Heart left ventricle (tissue), 16 donors: ENCODE data around the gene ANKRD13B. TPM values are rescaled to one million over a fixed set of nuclear protein-coding genes. Genes with fewer than 3 reads are reported as not detected.
A peak's percentile ranks its signal among the peaks of the same experiment; 100 is the strongest.

Source experiments
- ATAC-seq, 4 donors: fragments of 200-7000 bp; cut with Tn5 transposase; one replicate each; pipeline ENCODE4 v1.9.1; 2020 to 2022; ENCODE audit warnings: moderate library complexity in 4 of 4, mild to moderate bottlenecking in 3 of 4, moderate number of reproducible peaks in 1 of 4
- DNase-seq, 5 donors: peaks; one replicate each; pipeline ENCODE4 v3.0.0-alpha.2; 2020
- H3K27ac ChIP-seq, 12 donors: fragments of 200-600 bp; sonication (generic) in 4 of 12; one replicate each; pipeline versions ENCODE4 v1.5.0 to v1.8.0; 2016 to 2022; ENCODE audit warnings: mild to moderate bottlenecking in 2 of 12
- H3K27me3 ChIP-seq, 9 donors: fragments of 200-600 bp; sonication (generic) in 2 of 9; one replicate each; pipeline versions ENCODE4 v1.5.1 to v1.8.0; 2016 to 2022; ENCODE audit warnings: mild to moderate bottlenecking in 3 of 9
- H3K36me3 ChIP-seq, 9 donors: fragments of 200-600 bp; sonication (generic) in 2 of 9; one replicate each; pipeline versions ENCODE4 v1.5.0 to v1.8.0; 2018 to 2022; ENCODE audit warnings: mild to moderate bottlenecking in 2 of 9
- H3K4me1 ChIP-seq, 12 donors: fragments of 200-600 bp; sonication (generic) in 4 of 12; one replicate each; pipeline versions ENCODE4 v1.5.0 to v1.8.0; 2016 to 2022; ENCODE audit warnings: mild to moderate bottlenecking in 3 of 12
- H3K4me3 ChIP-seq, 12 donors: fragments of 200-600 bp; sonication (generic) in 4 of 12; one replicate each; pipeline versions ENCODE4 v1.5.0 to v1.8.0; 2017 to 2022; ENCODE audit warnings: mild to moderate bottlenecking in 9 of 12, moderate library complexity in 4 of 12
- H3K9me3 ChIP-seq, 12 donors: fragments of 200-600 bp; sonication (generic) in 4 of 12; one replicate each; pipeline versions ENCODE4 v1.5.0 to v1.8.0; 2016 to 2022; ENCODE audit warnings: mild to moderate bottlenecking in 1 of 12
- POLR2A ChIP-seq, 2 donors: fragments of 450-650 bp; IDR thresholded peaks; one replicate each; pipeline ENCODE4 v1.6.1; 2017; ENCODE audit warnings: antibody characterized with exemption in 2 of 2, mild to moderate bottlenecking in 2 of 2, moderate library complexity in 2 of 2
- WGBS, 4 donors: extraction: QIAGEN DNeasy Blood & Tissue Kit in 2 of 4; methylation state at CpG; one replicate each; pipeline versions ENCODE4 v1.1.5 to v1.1.7; 2013 to 2018; 5-methylcytosine and 5-hydroxymethylcytosine counted together
- intact Hi-C, 10 donors: fragments of 100-400 bp; cut with DNase I; formaldehyde crosslinking; loops; one replicate each; pipeline versions ENCODE4 v1.11.1 to v1.14.2; 2022
- polyA plus RNA-seq, 2 donors: library from polyadenylated mRNA; stranded (reverse); fragments of 200-250 nt; gene quantifications; one replicate each; pipeline ENCODE4 v1.2.3, GENCODE V29; 2013
- total RNA-seq, 9 donors: library from RNA; depleted of rRNA in 2 of 9; stranded (reverse); fragments of >200 nt in 2 of 9; fragmentation: NEBNext Ultra II Directional in 3 of 9; extraction: Animal tissue kit (Norgen Biotek cat#: 25700) in 3 of 9; gene quantifications; one replicate each; pipeline versions ENCODE4 v1.1.0 to v1.2.4, GENCODE V29; 2016 to 2023
- TF ChIP-seq, protein P1 (sequence below), 12 donors: fragments of 200-600 bp; sonication (generic) in 4 of 12; IDR thresholded peaks; one replicate each; pipeline versions ENCODE4 v1.5.0 to v1.8.0; 2018 to 2022; ENCODE audit warnings: antibody characterized with exemption in 12 of 12, mild to moderate bottlenecking in 5 of 12
- donor health status: ischemic (EF 13 %, LVEDD 7.1; RV severe dilation, severe dysfunction).
- donor health status: healthy with polysubstance abuse.
- donor health status: DM: no; HTN: yes; CAD: no.
- donor health status: DM: no; HTN: no; CAD: no.
- donor health status: ischemic (EF 25% LVEDD 6.9; RV normal size, moderate dysfunction).
- donor health status: ischemic (EF 25% LVEDD 5.7; RV mildly dilated, moderate dysfunction).
- donor health status: healthy.
- donor health status: DM: yes; HTN: yes; CAD: no.
- donor health status: ischemic (EF 35%, LVEDD 5.7; RV mildly dilated, moderate dysfunction).
- donor health status: nonischemic (EF 11% LVEDD 7.7; RV severe dilation, severe dysfunction).
- donor health status: DM: yes; HTN: yes; CAD: no.
- donor health status: PGD.
- donor health status: ischemic (EF 29% LVEDD 5.4; RV normal size, mild dysfunction).
- donor health status: nonischemic (EF 23%, LVEDD 6.1; RV moderate dilation, normal function).

Gene ANKRD13B
- total and polyA plus RNA-seq, 11 donors = 4.1 to 12.7 (median 6.1) TPM

- DNase-seq = peak in 3 of 5 donors; percentile 10 to 29 (median 26)
Observed at GRCh38 chr17:29583324-29584248, 9.3 kb upstream of the ANKRD13B start.

DNA sequence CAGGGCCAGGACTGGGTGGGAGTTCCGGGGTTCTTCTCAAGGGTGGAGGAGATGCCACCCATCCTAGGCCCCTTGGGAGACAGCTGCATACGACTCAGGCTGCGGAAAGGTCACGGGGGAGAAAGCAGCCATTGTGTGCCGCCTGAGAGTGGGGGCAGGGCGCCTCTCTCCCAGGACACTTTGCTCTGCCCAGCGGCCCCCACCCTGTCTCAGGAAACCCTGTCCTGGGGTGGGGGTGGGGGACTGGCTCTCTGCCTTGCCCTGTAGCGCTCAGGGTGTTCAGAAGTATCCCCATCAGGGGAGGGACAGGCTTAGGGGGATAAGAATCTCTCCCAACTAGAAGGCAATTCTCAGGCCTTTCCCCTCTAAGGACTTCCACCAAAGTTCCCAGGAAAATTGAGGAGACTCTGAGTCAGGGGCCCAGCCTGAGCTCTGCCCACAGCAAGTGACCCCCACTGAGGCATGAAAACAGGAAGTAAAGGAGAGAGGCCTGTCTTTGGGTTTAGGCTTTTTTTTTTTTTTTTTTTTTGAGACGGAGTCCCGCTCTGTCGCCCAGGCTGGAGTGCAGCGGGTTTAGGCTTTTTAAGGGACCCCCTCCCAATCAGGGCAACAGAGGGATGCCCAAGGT is 8.4 kb upstream of the ANKRD13B start:
- peak in 4 of 5 donors; percentile 45 to 71 (median 60) for DNase-seq
- ATAC-seq = peak; percentile 26 to 60 (median 38)
- Histone ChIP-seq H3K27me3 (no peaks in the 10 kb centered on the region), H3K36me3 (peaks cover 0 to 36% (median 31%) of the 10 kb centered on the region in 9 donors), H3K27ac (peak overlapping the region; percentile 73 to 97 (median 88)), H3K4me3 (peak overlapping the region in 10 of 12 donors; percentile 27 to 95 (median 74)), H3K9me3 (no peaks in the 10 kb centered on the region), H3K4me1 (peaks cover 0 to 79% (median 48%) of the 10 kb centered on the region in 12 donors)
- 40 to 67% (median 53%) methylated on average over 12 of the region's 12 CpGs for WGBS, 4 donors
- intact Hi-C loops = loop anchor here in 5 of 10 donors (5.0 to 10.0 kb wide), 8 partner anchors 33 to 510 kb away; partner anchors contain the start of genes CORO6 (in 1 of the 5) and SSH2 (in 1 of the 5)
- no peak for TF ChIP-seq POLR2A (IDR thresholded peaks at IDR 0.05)
- TF ChIP-seq, protein P1, sequence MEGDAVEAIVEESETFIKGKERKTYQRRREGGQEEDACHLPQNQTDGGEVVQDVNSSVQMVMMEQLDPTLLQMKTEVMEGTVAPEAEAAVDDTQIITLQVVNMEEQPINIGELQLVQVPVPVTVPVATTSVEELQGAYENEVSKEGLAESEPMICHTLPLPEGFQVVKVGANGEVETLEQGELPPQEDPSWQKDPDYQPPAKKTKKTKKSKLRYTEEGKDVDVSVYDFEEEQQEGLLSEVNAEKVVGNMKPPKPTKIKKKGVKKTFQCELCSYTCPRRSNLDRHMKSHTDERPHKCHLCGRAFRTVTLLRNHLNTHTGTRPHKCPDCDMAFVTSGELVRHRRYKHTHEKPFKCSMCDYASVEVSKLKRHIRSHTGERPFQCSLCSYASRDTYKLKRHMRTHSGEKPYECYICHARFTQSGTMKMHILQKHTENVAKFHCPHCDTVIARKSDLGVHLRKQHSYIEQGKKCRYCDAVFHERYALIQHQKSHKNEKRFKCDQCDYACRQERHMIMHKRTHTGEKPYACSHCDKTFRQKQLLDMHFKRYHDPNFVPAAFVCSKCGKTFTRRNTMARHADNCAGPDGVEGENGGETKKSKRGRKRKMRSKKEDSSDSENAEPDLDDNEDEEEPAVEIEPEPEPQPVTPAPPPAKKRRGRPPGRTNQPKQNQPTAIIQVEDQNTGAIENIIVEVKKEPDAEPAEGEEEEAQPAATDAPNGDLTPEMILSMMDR (IDR thresholded peaks at IDR 0.05) = no peak

More at GRCh38 chr17:29583324-29584248, 9.3 kb upstream of the ANKRD13B start:
- peaks cover 0 to 46% (median 38%) of the 10 kb centered on the region in 9 donors for H3K36me3 ChIP-seq
- H3K27me3 ChIP-seq = no peaks in the 10 kb centered on the region
- peak overlapping the region; percentile 73 to 97 (median 88) for H3K27ac ChIP-seq
- peak overlapping the region in 5 of 12 donors; percentile 8 to 92 (median 88) for H3K4me3 ChIP-seq
- no peaks in the 10 kb centered on the region for H3K9me3 ChIP-seq
- intact Hi-C loops = loop anchor here in 5 of 10 donors (5.0 to 10.0 kb wide), 7 partner anchors 34 to 511 kb away; partner anchors contain the start of genes CORO6 (in 1 of the 5) and SSH2 (in 1 of the 5)
- no peak for TF ChIP-seq POLR2A (IDR thresholded peaks at IDR 0.05)
- TF ChIP-seq, protein P1 (IDR thresholded peaks at IDR 0.05) = no peak
- peaks cover 0 to 76% (median 48%) of the 10 kb centered on the region in 12 donors for H3K4me1 ChIP-seq
- ATAC-seq = no peak
- WGBS, 4 donors = 78 to 91% (median 85%) methylated on average over 12 to 16 of the region's 16 CpGs

DNA sequence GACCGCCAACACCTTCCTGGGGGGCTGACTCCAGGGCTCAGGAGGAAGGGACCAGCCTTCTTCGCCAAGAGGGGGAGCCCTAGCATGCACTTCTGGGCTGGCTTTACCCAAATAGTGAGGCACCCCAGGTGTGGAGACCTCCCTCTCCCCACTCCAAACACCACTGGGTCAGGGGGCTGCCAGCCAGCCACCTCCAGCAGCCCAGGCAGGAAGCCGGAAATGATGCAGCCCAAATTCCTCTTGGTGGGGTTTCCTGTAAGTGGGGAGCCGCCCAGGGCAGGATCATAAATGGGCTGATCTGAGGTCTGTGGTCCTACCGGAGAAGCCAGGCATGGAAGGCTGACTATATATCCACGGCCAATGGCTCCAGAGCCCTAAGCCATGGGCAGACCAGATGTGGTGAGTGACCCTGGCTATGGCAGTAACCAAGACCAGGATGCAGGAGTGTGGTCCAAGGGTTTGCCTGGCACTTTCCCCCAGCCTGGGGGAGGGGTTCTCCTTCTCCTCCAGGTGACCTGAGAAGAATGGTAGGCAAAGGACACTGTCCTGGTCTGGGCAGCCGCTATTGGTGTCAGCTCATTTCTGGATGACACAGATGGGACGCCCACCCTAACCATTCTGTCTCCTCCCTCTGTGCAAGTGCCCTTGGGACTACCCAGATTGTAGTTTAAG is 7.7 kb upstream of the ANKRD13B start:
- peak; percentile 2 to 70 (median 8) for ATAC-seq
- peaks cover 0 to 80% (median 52%) of the 10 kb centered on the region in 12 donors for H3K4me1 ChIP-seq

More for the DNA sequence above, 7.7 kb upstream of the ANKRD13B start:
- Histone ChIP-seq H3K27ac (peak overlapping the region; percentile 73 to 97 (median 88)), H3K9me3 (no peaks in the 10 kb centered on the region), H3K27me3 (no peaks in the 10 kb centered on the region), H3K4me3 (peak overlapping the region; percentile 12 to 95 (median 54)), H3K36me3 (peaks cover 0 to 30% (median 25%) of the 10 kb centered on the region in 9 donors)
- intact Hi-C loops = loop anchor here in 3 of 10 donors (5.0 to 10.0 kb wide), 3 partner anchors 60 to 510 kb away; no protein-coding TSS in a partner anchor
- 50 to 67% (median 64%) methylated on average over 5 to 8 of the region's 8 CpGs for WGBS, 4 donors
- DNase-seq = peak in 4 of 5 donors; percentile 58 to 76 (median 70)
- TF ChIP-seq, protein P1 (IDR thresholded peaks at IDR 0.05) = peak in 5 of 12 donors; percentile 16 to 31 (median 21)
- TF ChIP-seq POLR2A (IDR thresholded peaks at IDR 0.05) = peak in 1 of 2 donors; percentile 57
